HG03469 (cell line): ENCODE measurements around the gene TUFT1.

ENCODE experiments used
- ATAC-seq: cut with Tn5 transposase; IDR thresholded peaks from one replicate; pipeline ENCODE4 v1.9.1; 2021; ENCODE audit warnings: mild to moderate bottlenecking, moderate library complexity, moderate number of reproducible peaks; ENCODE audit not compliant: unreplicated experiment

Gene TUFT1, protein sequence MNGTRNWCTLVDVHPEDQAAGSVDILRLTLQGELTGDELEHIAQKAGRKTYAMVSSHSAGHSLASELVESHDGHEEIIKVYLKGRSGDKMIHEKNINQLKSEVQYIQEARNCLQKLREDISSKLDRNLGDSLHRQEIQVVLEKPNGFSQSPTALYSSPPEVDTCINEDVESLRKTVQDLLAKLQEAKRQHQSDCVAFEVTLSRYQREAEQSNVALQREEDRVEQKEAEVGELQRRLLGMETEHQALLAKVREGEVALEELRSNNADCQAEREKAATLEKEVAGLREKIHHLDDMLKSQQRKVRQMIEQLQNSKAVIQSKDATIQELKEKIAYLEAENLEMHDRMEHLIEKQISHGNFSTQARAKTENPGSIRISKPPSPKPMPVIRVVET

GRCh38 chr1:151540021-151540981 is at the start of gene TUFT1:
Gene TUFT1, plus strand, starts transcription at chr1:151540309. Its CDS starts 58 bp downstream, at chr1:151540367.
- ATAC-seq: peak; percentile 66

DNA sequence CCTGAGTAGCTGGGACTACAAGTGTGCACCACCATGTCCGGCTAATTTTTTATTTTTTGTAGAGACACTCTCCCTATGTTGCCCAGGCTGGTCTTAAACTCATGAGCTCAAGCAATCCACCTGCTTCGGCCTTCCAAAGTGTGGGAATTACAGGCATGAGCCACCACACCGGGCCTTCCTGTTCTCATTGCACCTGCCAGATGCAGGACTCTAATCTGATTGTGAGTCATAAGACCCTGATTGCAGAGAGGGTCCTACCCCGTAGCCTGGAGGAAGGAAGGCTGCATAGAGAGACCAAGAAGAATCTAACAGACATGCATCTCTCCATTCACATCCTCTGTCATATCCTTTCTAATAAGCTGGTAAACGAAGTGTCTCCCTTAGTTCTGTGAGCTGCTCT is 48.5 kb upstream of the TUFT1 start:
- no peak for ATAC-seq

DNA sequence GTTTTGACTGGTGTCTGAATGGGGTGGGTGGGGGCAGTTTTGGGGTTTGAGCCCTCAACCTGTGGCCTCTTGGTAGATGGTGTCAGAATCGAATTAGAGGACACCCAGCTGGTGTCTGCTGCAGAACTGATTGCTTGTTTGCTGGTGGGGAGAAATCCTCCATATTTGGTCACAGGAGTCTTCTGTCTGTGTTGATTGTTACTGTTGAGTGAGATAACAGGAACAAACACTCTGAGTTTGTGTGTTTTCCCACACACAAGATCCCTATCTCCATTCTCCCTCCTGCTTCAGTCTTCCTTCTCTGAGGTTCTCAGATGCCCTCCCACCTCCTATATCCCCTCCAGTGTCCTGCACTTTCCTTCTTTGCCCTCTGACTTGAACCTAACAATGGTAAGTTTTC is 48.0 kb upstream of the TUFT1 start:
- ATAC-seq: no peak

GRCh38 chr1:151493042-151493441 is 47.1 kb upstream of the TUFT1 start:
- no peak for ATAC-seq

DNA sequence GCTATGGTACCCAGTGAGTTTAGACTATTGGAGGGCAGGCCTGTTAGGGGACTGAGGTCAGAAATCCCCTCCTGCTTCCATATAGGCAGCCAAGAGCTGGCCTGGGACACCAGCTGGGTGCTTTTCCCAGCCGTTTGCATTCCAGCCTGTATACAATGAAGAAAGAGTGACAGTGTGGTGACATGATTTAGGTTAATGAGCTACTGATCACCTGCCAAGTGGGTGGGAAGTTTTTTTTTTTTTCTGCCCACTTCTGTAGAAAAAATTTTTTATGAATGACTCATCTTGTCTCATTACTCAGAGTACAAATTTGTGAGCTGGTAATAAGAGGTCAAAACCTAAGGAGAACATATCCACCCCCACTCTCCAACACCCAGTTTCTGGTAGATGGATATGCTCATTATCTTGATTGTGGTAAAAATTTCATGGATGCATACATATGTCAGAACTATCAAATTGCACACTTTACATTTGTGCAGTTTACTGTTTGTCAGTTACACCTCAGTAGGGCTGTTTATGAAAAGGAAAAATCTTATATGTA is 45.3 kb upstream of the TUFT1 start:
- ATAC-seq: no peak

DNA sequence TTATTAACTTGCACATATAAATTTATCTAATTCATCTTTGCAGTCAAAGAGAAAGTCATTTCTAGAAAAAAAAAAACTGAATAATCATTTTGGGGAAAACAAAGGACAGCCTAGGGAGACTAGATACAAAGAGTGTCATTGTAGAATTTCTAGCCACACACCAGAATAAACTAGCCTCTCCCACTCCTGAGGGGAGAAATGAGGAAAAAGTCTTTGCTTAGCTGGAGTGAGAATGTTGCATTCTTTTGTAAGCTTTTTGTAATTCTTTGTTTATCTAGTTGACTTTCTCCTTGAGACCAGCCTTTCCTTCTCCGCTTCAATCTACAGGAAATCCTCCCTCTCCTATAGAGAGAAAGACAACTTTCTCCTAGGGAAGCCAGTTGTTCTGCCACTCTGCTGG is 44.8 kb upstream of the TUFT1 start:
- no peak for ATAC-seq

DNA sequence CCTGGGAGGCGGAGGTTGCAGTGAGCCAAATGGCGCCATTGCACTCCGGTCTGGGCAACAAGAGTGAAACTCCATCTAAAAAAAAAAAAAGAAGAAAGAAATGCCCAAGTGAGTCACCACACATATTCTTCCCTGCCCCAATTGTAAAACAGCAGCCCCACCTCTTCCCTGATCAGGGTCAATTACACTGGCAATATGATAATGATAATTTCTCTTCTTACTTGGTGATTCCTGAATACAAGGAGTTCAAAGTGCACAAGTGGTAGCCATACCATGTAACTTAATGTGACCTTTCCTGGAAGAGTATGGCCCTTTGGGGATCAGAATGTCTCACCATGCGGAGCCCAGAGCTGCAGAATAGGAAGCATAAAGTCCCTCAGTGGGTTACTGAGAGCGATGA is 40.7 kb upstream of the TUFT1 start:
- no peak for ATAC-seq

DNA sequence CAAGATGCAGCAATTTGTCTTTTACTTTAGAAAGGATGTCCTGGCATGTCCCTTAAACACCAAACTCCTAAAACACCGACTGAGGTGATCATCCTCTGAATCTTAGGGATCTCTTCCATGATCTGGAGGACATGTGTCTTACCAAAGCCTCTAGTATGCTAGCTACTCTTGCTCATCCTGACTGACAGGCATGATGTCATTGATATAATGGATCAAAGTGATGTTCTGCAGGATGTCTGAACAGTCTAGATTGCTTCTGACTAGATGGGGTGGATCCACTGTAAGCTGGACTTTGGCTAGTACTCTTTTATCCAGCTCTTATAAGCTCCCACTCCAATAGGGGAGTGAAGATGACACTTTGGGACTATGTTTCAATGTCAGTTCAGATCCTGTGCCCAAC is 40.2 kb upstream of the TUFT1 start:
- ATAC-seq: no peak

- no peak for ATAC-seq
These were observed 38.6 kb upstream of the TUFT1 start for GRCh38 chr1:151501474-151501873.

- ATAC-seq: no peak
These were observed 37.9 kb upstream of the TUFT1 start for GRCh38 chr1:151502035-151502700.

DNA sequence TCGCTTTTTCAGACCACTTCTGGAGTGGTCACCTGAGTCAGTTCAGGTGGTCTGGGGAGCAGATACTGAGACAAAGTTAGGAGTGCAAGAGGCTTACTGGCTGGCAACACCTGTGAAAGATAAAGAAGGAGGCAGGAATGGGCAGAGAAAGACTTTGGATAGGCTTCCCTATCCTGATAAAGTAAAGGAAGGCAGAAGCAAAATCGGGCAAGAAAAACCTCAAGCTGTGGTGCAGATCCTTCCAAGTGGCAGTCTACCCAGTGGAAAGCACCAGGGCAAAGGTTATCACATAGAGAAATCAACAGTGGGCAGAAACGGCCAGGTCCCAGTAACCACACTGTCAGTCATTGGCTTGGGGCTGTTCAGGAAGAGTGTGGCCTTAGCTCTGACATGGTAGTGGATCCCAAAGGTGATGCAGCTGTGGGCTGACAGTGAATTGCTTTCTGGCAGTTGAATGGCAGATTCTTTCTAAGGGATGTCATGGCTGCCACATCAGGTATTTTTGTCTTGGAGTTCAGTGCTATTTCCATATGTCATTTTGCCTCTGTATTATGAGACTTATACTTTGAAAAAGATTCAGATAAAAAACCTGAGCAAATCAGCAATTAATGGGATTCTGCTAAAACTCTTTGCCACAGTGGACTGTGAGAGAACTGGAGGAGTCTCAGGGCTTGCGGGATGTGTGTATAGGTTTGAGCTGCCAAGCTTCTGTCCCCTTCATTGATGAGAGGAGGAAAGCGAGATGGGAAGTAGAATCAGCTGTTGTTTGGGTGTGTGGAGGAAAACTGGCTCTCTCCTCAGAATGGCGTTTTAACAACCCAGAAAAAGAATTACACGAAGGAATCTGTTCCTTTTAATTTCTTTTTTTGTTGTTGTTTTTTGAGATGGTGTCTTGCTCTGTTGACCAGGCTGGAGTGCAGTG is 37.0 kb upstream of the TUFT1 start:
- ATAC-seq: no peak

DNA sequence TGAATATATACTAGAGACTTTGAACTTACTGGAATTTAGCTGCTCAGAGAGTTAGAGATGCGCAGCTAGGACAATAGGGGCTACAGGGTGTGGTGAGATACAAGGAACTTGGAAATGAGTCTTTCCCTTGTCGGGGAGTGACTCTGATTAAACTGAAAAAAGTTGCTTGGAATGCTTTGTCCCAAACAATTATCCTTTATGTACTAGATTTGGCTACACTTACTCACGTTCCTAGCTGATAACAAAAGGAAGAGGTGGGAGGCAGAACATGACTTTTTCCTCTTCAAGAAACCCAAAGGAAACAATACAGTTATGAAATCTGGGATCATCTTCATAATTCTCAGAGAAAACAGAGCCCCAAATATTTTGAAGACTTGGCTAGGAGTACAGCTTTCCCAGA is 35.9 kb upstream of the TUFT1 start:
- ATAC-seq: no peak

DNA sequence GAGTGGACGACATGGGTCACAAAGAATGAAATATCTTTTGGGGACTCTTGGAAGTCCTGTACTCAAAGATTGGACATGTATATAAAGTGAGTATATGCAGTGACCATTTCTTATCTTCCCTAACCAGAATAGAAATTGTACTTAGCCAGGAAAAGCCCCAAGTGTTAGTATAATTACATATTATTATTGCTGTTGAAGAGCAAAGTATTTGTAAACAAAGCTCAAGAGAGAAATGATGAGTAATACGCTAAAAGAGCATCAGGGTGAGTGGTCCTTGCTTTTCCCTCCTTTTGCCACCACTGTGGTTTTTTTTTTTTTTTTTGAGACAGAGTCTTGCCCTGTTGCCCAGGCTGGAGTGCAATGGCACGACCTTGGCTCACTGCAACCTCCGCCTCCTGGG is 35.4 kb upstream of the TUFT1 start:
- ATAC-seq: no peak

GRCh38 chr1:151508833-151509232 is 31.3 kb upstream of the TUFT1 start:
- no peak for ATAC-seq

- no peak for ATAC-seq
These were observed 30.6 kb upstream of the TUFT1 start for GRCh38 chr1:151509350-151510019.

GRCh38 chr1:151510020-151510405 is 30.1 kb upstream of the TUFT1 start:
- no peak for ATAC-seq

GRCh38 chr1:151510614-151510956 is 29.5 kb upstream of the TUFT1 start:
- ATAC-seq: no peak

DNA sequence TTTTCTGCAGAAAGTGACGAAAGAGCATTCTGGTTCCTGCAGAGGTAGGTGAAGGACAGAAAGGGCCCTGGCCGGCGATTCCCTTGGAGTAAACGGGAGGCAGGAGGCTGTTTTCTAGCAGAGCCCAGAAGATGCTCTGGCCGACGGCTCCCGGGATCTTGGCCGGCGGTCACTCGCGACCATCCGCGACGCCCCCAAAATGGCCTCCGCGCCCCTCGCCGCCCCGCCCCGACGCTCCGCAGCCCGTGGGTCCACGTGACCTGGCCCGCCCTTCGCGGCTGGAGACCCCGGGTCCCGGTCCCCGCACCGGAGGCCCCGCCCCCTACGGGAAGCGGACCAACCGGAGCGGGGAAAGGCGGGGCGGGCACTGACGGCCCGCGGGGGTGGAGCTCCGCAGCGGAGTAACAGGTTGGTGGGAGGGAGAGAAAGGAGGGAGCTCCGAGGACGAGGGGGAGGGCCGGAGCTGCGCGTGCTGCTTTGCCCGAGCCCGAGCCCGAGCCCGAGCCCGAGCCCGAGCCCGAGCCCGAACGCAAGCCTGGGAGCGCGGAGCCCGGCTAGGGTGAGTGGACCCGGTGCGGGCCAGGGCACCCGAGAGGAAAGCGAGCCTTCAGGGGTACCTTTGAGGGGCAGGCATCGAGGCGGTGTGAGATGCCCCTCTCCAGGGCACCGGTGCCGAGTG is 29.0 kb upstream of the TUFT1 start, which contains the start of gene CGN:
CGN (plus strand) TSS at position 431 of the 679 bp plus-strand sequence. CDS start 7,133 bp downstream, outside the sequence.
- peak; percentile 42 for ATAC-seq
